ENCODE measurements around the gene TTLL5.
"Not testable (repeated sequence)": the region's sequence is repeated elsewhere in the genome, so short reads cannot be mapped to it uniquely, and the experiment has no call there.

TTLL5 gene

DNA sequence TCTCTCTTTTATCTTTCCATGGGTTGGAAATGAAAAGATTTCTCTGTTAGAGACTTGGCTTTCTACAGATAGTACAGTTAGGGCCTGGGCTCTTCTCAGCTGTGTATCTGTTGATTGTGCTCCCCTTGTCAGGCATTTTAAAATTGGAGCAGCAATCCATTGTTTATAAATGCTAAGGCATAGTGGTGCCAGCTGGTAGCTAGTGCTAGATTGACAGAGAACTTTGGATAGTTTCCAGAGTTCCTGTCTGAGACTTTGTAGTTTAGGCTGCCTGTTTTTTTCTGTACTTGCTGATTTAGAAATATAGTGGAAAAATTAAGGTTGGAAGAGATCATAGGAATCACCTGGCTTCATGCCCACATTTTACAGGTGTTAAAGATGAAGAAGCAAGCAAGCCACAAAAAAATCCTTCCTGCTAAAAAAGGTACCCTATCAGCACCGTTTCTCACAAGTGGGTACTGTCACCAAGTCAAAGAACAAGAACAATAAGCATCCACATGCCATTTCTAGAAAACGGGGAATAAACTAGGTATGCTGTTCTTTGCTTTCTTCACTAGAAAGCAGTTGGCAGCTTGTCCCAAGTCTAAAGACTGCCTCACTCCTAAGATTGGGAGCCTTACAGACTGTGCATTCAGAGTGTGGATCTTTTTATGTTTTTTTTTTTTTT lies 6.2 kb downstream of the TTLL5 start:
- Mint-ChIP-seq H3K9me3 (no peaks in the 10 kb centered on the region), H3K27ac (no peak overlapping the region), H3K4me1 (peaks cover 8% of the 10 kb centered on the region), H3K36me3 (peaks cover 57% of the 10 kb centered on the region), H3K4me3 (no peak overlapping the region)
- DNase-seq (ENCODE audit: low spot score in 2 of 2) (no peak), ATAC-seq (no peak)

GRCh38 chr14:75672605-75673192 lies 11.7 kb downstream of the TTLL5 start:
- peak overlapping the region; percentile 85 for H3K27ac Mint-ChIP-seq
- DNase-seq (ENCODE audit: low spot score in 2 of 2): no peak

DNA sequence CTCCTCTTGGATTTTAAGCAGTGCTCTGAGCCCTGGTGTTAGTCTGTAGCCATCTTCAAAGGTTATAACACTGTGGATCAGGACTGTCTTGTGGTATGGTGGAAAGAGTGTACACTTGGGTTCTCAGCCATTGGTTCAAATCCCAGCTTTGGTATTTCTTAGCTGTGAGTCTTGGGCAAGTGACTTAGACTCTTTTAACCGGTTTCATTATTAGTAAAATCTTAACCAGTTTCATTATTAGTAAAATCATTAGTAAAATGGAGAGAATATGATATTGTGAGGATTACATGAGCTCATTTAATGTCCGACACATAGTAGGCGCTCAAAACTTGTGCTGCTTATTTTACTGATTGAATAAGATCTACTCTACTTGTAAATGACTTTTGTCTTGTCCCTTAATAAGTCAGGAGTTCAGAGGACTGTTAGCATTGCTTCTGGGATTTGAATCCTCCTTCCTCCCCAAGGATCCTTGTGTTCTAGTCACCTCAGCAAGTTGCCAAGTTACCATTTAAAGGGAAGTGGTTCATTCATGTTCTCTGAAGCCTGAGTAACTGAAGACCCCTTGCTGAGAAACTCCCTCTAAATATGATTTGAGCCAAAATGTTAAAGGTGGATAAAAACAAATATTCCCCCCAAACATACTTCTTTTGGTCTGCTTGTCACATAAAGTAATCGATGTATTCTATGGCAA lies 12.4 kb downstream of the TTLL5 start:
- peak; percentile 94 for ATAC-seq
- Mint-ChIP-seq H3K4me3 (peak overlapping the region; percentile 30), H3K27ac (peak overlapping the region; percentile 85), H3K9me3 (no peaks in the 10 kb centered on the region), H3K36me3 (peaks cover 48% of the 10 kb centered on the region), H3K4me1 (peaks cover 38% of the 10 kb centered on the region)
- DNase-seq (ENCODE audit: low spot score in 2 of 2): no peak

More at GRCh38 chr14:75672605-75673192, 11.7 kb downstream of the TTLL5 start:
- Mint-ChIP-seq H3K9me3 (no peaks in the 10 kb centered on the region), H3K4me3 (peak overlapping the region; percentile 30), H3K4me1 (peaks cover 38% of the 10 kb centered on the region), H3K36me3 (peaks cover 47% of the 10 kb centered on the region)
- ATAC-seq: peak; percentile 65

- no peak overlapping the region for H3K4me3 Mint-ChIP-seq
- no peak for DNase-seq (ENCODE audit: low spot score in 2 of 2)
- ATAC-seq: no peak
- peaks cover 31% of the 10 kb centered on the region for H3K36me3 Mint-ChIP-seq
- H3K27ac Mint-ChIP-seq: no peak overlapping the region
- no peaks in the 10 kb centered on the region for H3K9me3 Mint-ChIP-seq
- H3K4me1 Mint-ChIP-seq: peaks cover 38% of the 10 kb centered on the region
These were observed 14.4 kb downstream of the TTLL5 start for GRCh38 chr14:75675265-75675960.

DNA sequence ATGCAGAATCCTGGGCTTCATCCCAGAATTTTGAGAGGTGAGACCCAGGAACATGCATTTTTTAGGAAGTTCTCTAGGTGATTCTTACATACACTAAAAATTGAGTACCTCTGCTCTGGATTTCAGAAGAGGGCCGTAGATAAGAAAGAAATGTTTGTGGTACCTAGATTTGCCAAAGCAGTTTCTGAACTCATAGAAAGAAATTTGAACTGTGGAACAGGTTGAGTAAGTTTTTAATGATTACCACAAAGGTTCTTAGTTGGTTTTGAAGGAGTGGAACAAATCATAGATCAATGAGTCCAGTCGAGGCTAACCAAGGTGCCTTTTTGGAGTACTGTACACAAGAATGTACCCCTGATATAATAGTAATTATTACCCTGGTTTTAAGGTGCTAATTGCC lies 24.9 kb downstream of the TTLL5 start:
- H3K9me3 Mint-ChIP-seq: no peaks in the 10 kb centered on the region
- H3K27ac Mint-ChIP-seq: no peak overlapping the region
- no peak for DNase-seq (ENCODE audit: low spot score in 2 of 2)
- H3K4me3 Mint-ChIP-seq: no peak overlapping the region
- peaks cover 53% of the 10 kb centered on the region for H3K36me3 Mint-ChIP-seq
- no peak for ATAC-seq
- H3K4me1 Mint-ChIP-seq: no peaks in the 10 kb centered on the region

GRCh38 chr14:75689012-75689411 lies 28.0 kb downstream of the TTLL5 start:
- H3K9me3 Mint-ChIP-seq: no peaks in the 10 kb centered on the region
- DNase-seq (ENCODE audit: low spot score in 2 of 2): no peak
- H3K27ac Mint-ChIP-seq: no peak overlapping the region
- no peak overlapping the region for H3K4me3 Mint-ChIP-seq
- H3K36me3 Mint-ChIP-seq: peaks cover 34% of the 10 kb centered on the region
- no peaks in the 10 kb centered on the region for H3K4me1 Mint-ChIP-seq
- ATAC-seq: no peak

GRCh38 chr14:75690010-75690409 lies 29.0 kb downstream of the TTLL5 start:
- ATAC-seq: no peak
- Mint-ChIP-seq H3K4me3 (no peak overlapping the region), H3K27ac (no peak overlapping the region), H3K36me3 (peaks cover 24% of the 10 kb centered on the region), H3K9me3 (no peaks in the 10 kb centered on the region), H3K4me1 (no peaks in the 10 kb centered on the region)
- no peak for DNase-seq (ENCODE audit: low spot score in 2 of 2)

DNA sequence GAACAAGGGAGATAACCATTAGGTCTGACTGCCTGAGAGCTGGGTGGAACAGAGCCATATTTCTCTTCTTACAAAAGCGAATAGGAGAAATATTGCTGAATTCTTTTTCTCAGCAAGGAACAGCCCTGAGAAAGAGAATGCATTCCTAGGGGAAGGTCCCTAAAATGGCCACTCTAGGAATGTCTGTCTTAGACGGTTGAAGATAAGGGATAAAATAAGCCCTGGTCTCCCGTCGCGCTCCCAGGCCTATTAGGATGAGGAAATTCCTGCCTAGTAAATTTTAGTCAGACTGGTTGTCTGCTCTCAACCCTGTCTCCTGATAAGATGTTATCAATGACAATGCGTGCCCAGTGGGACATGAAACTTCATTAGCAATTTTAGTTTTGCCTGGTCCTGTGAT lies 34.0 kb downstream of the TTLL5 start:
- ATAC-seq; H3K4me1 Mint-ChIP-seq; H3K4me3 Mint-ChIP-seq; DNase-seq (ENCODE audit: low spot score in 2 of 2); H3K27ac Mint-ChIP-seq; H3K9me3 Mint-ChIP-seq: not testable (repeated sequence)
- peaks cover 29% of the 10 kb centered on the region for H3K36me3 Mint-ChIP-seq

GRCh38 chr14:75697386-75697785 lies 36.3 kb downstream of the TTLL5 start:
- H3K4me1 Mint-ChIP-seq: no peaks in the 10 kb centered on the region
- no peak overlapping the region for H3K27ac Mint-ChIP-seq
- H3K4me3 Mint-ChIP-seq: no peak overlapping the region

DNA sequence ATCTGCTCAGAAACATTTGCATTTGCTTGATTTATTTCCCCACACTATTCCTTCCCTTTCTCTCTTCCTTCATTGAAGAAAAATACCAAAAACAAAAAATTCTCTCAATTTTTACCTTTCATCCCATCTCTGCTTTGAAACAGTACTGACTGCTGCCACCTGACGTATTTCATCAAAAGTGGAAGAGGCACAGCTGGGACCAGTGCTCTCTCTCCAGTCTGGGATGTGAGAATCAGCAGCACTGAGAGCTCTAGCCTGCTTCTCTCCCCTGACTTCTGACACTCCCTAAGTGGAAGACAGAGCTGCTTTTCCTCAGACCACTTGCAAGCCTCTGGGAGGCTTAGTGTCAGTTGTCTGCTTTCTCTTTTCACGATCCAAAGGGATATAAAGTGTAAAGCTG lies 36.9 kb downstream of the TTLL5 start:
- Mint-ChIP-seq H3K9me3 (no peaks in the 10 kb centered on the region), H3K4me1 (no peaks in the 10 kb centered on the region), H3K4me3 (no peak overlapping the region), H3K36me3 (peaks cover 22% of the 10 kb centered on the region), H3K27ac (no peak overlapping the region)
- ATAC-seq (no peak), DNase-seq (ENCODE audit: low spot score in 2 of 2) (no peak)

More at GRCh38 chr14:75697386-75697785, 36.3 kb downstream of the TTLL5 start:
- no peaks in the 10 kb centered on the region for H3K9me3 Mint-ChIP-seq
- DNase-seq (ENCODE audit: low spot score in 2 of 2) (no peak), ATAC-seq (no peak)
- H3K36me3 Mint-ChIP-seq: peaks cover 22% of the 10 kb centered on the region

DNA sequence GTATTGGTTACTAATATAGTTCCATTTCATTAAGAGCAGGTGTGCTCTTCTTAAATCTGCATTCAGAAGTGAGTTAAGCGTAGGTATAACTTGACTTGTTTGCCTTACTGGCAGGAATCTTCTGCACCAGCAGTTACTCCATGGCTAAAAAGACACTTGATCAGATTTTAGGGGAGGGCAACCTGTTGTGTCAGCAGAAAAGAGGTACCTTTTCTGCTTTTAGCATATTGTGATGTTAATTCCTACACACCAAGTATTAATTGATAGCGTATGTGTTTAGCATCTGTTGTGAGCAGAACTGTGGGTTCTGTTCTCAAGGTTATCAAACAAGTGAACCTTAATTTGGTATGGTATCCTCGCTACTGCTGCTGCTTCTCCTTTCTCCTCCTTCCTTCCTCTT lies 38.3 kb downstream of the TTLL5 start:
- ATAC-seq: no peak
- H3K9me3 Mint-ChIP-seq: no peaks in the 10 kb centered on the region
- DNase-seq (ENCODE audit: low spot score in 2 of 2): no peak
- H3K4me1 Mint-ChIP-seq: no peaks in the 10 kb centered on the region
- H3K27ac Mint-ChIP-seq: no peak overlapping the region
- H3K36me3 Mint-ChIP-seq: peaks cover 22% of the 10 kb centered on the region
- H3K4me3 Mint-ChIP-seq: no peak overlapping the region

- H3K36me3 Mint-ChIP-seq: peaks cover 22% of the 10 kb centered on the region
These were observed 39.2 kb downstream of the TTLL5 start for GRCh38 chr14:75700295-75700694.

DNA sequence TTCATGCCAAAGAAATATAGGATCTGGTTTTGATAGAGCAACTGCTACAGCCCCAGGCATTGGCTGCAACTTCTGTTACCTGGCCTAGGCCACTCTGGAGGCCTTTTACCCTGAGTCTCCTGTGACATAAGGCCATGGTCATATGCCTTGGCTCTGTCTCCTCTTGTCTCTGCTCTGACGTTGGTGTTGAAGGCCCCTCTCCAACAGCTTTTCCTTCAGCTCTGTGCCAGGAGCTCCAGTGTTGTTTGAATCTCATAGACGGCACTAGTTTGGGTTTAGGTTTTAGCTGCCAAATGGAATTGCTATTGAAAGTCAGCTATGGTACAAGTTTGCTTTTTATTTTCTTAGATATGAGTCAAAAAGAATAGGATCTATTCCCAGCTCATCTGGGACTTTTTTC lies 41.1 kb downstream of the TTLL5 start:
- Mint-ChIP-seq H3K36me3 (peaks cover 22% of the 10 kb centered on the region), H3K9me3 (no peaks in the 10 kb centered on the region), H3K4me1 (peaks cover 6% of the 10 kb centered on the region), H3K4me3 (no peak overlapping the region), H3K27ac (no peak overlapping the region)
- no peak for DNase-seq (ENCODE audit: low spot score in 2 of 2)
- no peak for ATAC-seq

More at GRCh38 chr14:75700295-75700694, 39.2 kb downstream of the TTLL5 start:
- Mint-ChIP-seq H3K9me3 (no peaks in the 10 kb centered on the region), H3K4me3 (no peak overlapping the region), H3K4me1 (peaks cover 6% of the 10 kb centered on the region), H3K27ac (no peak overlapping the region)
- DNase-seq (ENCODE audit: low spot score in 2 of 2) (no peak), ATAC-seq (no peak)

DNA sequence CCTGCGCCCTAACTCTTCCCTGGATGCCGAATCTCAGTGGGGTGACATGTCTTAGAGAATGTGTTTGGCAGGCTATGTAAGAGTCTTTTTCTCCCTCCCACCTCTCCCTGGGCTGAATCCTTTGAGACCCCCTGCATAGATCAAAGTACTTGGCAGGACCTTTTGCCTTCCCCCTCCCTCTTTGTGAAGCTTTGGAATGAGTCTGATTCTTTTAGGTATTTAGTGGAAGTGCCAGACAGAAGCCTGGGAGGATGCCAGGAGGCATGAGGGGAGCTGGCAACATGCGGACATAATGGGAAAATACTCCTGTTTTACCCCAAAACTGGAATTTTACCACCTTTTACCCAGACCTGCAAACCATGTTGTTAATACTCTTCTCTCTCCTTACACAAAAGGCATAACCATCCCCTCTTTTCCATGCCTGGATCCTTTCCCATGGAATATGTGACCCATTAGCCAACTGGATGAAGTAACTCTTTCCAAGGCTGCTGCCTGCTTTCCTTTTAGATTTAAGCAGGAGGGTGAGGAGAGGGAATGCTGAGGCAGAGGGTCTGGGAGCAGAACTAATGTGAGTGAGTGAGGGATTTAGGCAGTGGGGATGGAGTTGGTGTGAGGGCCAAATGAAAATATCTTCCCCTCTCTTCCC lies 41.7 kb downstream of the TTLL5 start:
- H3K36me3 Mint-ChIP-seq: peaks cover 27% of the 10 kb centered on the region
- H3K9me3 Mint-ChIP-seq: no peaks in the 10 kb centered on the region

GRCh38 chr14:75703467-75703866 lies 42.4 kb downstream of the TTLL5 start:
- Mint-ChIP-seq H3K4me1 (peaks cover 6% of the 10 kb centered on the region), H3K9me3 (no peaks in the 10 kb centered on the region), H3K4me3 (no peak overlapping the region), H3K27ac (no peak overlapping the region), H3K36me3 (peaks cover 33% of the 10 kb centered on the region)
- ATAC-seq: no peak
- DNase-seq (ENCODE audit: low spot score in 2 of 2): no peak

More for the DNA sequence above, 41.7 kb downstream of the TTLL5 start:
- H3K27ac Mint-ChIP-seq: no peak overlapping the region
- DNase-seq (ENCODE audit: low spot score in 2 of 2): no peak
- H3K4me3 Mint-ChIP-seq: no peak overlapping the region
- H3K4me1 Mint-ChIP-seq: peaks cover 6% of the 10 kb centered on the region
- no peak for ATAC-seq

Data from stimulated activated effector memory CD8-positive, alpha-beta T cell treated with anti-CD3 and anti-CD28 coated beads, Interleukin-12 subunit alpha, Interleukin-12 subunit beta, amount 100 ng/mL, for 72 hours (primary cell).